Measurements from ENCODE around the gene STK26.

GRCh38 chrX:132101206-132101605 lies 78.1 kb downstream of the STK26 start:
- TF ChIP-seq CTCF (IDR thresholded peaks at IDR 0.05) = no peak
- TF ChIP-seq POLR2AphosphoS5 (IDR thresholded peaks at IDR 0.05) = no peak
- TF ChIP-seq POLR2A (IDR thresholded peaks at IDR 0.05; ENCODE audit: low read depth) = no peak

All from esophagus muscularis mucosa (tissue), 3 donors.